GM12878 (cell line): ENCODE results near the gene MROH7. TPM values are rescaled to one million over a fixed set of nuclear protein-coding genes. Genes with fewer than 3 reads are reported as not detected.

Experiments
- ATAC-seq: fragments of 200-7000 bp; cut with Tn5 transposase; 3 replicates; pipeline ENCODE4 v1.9.1; 2020; ENCODE audit warnings: mild to moderate bottlenecking, moderate library complexity
- BruUV-seq: library from RNA; stranded (reverse); fragments of 400-500 nt; replicated peaks from 2 replicates; lab custom pipeline; 2021; lab: Mats Ljungman, UMichigan
- CTCF ChIA-PET: fragments of 300-600 bp; sonication (Branson Sonifier 250); formaldehyde crosslinking; extraction: SDS; loops from one replicate; lab custom pipeline; 2021; ENCODE audit warnings: inconsistent platforms; lab: Yijun Ruan, JAX
- POLR2A ChIA-PET: fragments of 350-600 bp; formaldehyde crosslinking; extraction: SDS; loops from one replicate; lab custom pipeline; 2021; ENCODE audit warnings: inconsistent platforms; lab: Charles Lee
- RAD21 ChIA-PET: fragments of 300-600 bp; sonication (Branson Sonifier 250); formaldehyde crosslinking; loops from one replicate; lab custom pipeline; 2023; ENCODE audit warnings: antibody characterized with exemption; ENCODE audit not compliant: unreplicated experiment; lab: Charles Lee
- SMC1A ChIA-PET: fragments of 300-600 bp; sonication (Branson Sonifier 250); formaldehyde crosslinking; loops from one replicate; lab custom pipeline; 2023; ENCODE audit not compliant: unreplicated experiment, uncharacterized antibody; lab: Charles Lee
- DNase-seq: peaks from one replicate; pipeline ENCODE4 v3.0.0-alpha.2; 2011; ENCODE audit warnings: low read depth, low spot score
- FAIRE-seq: peaks from 3 replicates; lab custom pipeline; 2011; peaks lifted over from hg19 to GRCh38; lab: Jason Lieb, UNC
- H2AFZ ChIP-seq: 2 replicates; pipeline ENCODE4 v1.6.0; 2011; ENCODE audit warnings: low read depth, low read length, control low read depth; ENCODE audit not compliant: control insufficient read depth
- H3K27ac ChIP-seq: 2 replicates; pipeline ENCODE4 v1.5.1; 2011; ENCODE audit warnings: control low read depth; ENCODE audit not compliant: control insufficient read depth, insufficient read depth
- H3K27me3 ChIP-seq, 2 experiments: replicated peaks in 1 of 2; 2 replicates each; pipeline versions ENCODE4 v1.6.0 to v1.6.1; 2011; ENCODE audit warnings: low read length in 1 of 2; ENCODE audit not compliant: control insufficient read depth in 2 of 2, insufficient read depth in 2 of 2
- H3K36me3 ChIP-seq, 2 experiments: 2 replicates each; pipeline ENCODE4 v1.5.1; 2011; ENCODE audit warnings: low read length in 1 of 2; ENCODE audit not compliant: control insufficient read depth in 2 of 2, insufficient read depth in 2 of 2
- H3K4me1 ChIP-seq: 2 replicates; pipeline ENCODE4 v1.6.1; 2011; ENCODE audit warnings: mild to moderate bottlenecking, low read length, moderate library complexity, mixed read lengths; ENCODE audit not compliant: control insufficient read depth, insufficient read depth
- H3K4me2 ChIP-seq: 2 replicates; pipeline ENCODE4 v1.6.0; 2011; ENCODE audit warnings: control low read depth; ENCODE audit not compliant: control insufficient read depth, insufficient read depth
- H3K4me3 ChIP-seq: fragments of 200-600 bp; sonication (generic); 2 replicates; pipeline ENCODE4 v1.5.1; 2016
- H3K79me2 ChIP-seq: 2 replicates; pipeline ENCODE4 v1.6.0; 2011; ENCODE audit warnings: low read length; ENCODE audit not compliant: control insufficient read depth, insufficient read depth
- H3K9ac ChIP-seq: 2 replicates; pipeline ENCODE4 v1.8.0; 2011; ENCODE audit warnings: low read length, control low read depth, mixed read lengths; ENCODE audit not compliant: control insufficient read depth, insufficient read depth
- H3K9me3 ChIP-seq: replicated peaks from 3 replicates; pipeline ENCODE4 v1.5.1; 2011; ENCODE audit warnings: mild to moderate bottlenecking, low read length; ENCODE audit not compliant: control insufficient read depth, insufficient read depth
- H4K20me1 ChIP-seq: 2 replicates; pipeline ENCODE4 v1.6.0; 2011; ENCODE audit not compliant: control insufficient read depth, insufficient read depth
- HDAC2 ChIP-seq: fragments of 200-600 bp; sonication (generic); IDR thresholded peaks from 2 replicates; pipeline ENCODE4 v1.6.1; 2017
- MEF2B ChIP-seq: fragments of 450-650 bp; IDR thresholded peaks from 2 replicates; pipeline ENCODE4 v1.6.1; 2018; ENCODE audit warnings: mild to moderate bottlenecking, moderate library complexity; ENCODE audit not compliant: partially characterized antibody, poor library complexity, severe bottlenecking
- NKRF ChIP-seq: fragments of 450-650 bp; conservative IDR thresholded peaks from 2 replicates; pipeline ENCODE4 v1.6.1; 2017; ENCODE audit warnings: mild to moderate bottlenecking, moderate library complexity
- PML ChIP-seq: IDR thresholded peaks from 2 replicates; pipeline ENCODE4 v1.6.1; 2012; ENCODE audit warnings: low read length, inconsistent platforms
- RBBP5 ChIP-seq: fragments of 200-600 bp; sonication (generic); conservative IDR thresholded peaks from 2 replicates; pipeline ENCODE4 v1.6.1; 2016
- ZBED1 ChIP-seq: IDR thresholded peaks from 2 replicates; pipeline ENCODE4 v1.6.1; 2016; ENCODE audit warnings: borderline replicate concordance
- WGBS: methylation state at CpG from one replicate; pipeline ENCODE4 v1.1.6; 2016; ENCODE audit warnings: low lambda C conversion rate; ENCODE audit not compliant: insufficient replicate concordance, insufficient coverage; ENCODE audit errors: missing lambda C conversion rate; 5-methylcytosine and 5-hydroxymethylcytosine counted together
- in situ Hi-C: fragments of 300-500 bp; cut with MboI; formaldehyde crosslinking; loops from 9 replicates; pipeline ENCODE4 v1.14.3; 2018; ENCODE audit warnings: mixed read lengths
- intact Hi-C: fragments of 100-400 bp; cut with micrococcal nuclease; formaldehyde crosslinking; loops from one replicate; pipeline ENCODE4 v1.14.2; 2022; ENCODE audit not compliant: unreplicated experiment
- polyA plus RNA-seq, 11 experiments: library from polyadenylated mRNA; depleted of rRNA in 4 of 11; unstranded in 6 of 11; stranded (reverse) in 5 of 11; fragments of >200 nt; fragmentation: Nextera tagmentation in 4 of 11; fragmentation: Illumina TruSeq in 1 of 11; extraction: Ambion mirVana in 4 of 11; extraction: Trizol in 1 of 11; gene quantifications; 1 replicate in 1 of 11; 2 replicates in 10 of 11; pipeline versions ENCODE4 v1.2.1 to v1.2.3, GENCODE V29; 2011 to 2016; ENCODE audit warnings: inconsistent platforms in 2 of 11, missing spikeins in 2 of 11, low read depth in 1 of 11
- total RNA-seq, 4 experiments: library from RNA; depleted of rRNA in 3 of 4; stranded (reverse); fragments of >200 nt in 3 of 4; fragmentation: Illumina TruSeq in 1 of 4; extraction: Trizol in 1 of 4; gene quantifications; 2 replicates each; pipeline versions ENCODE4 v1.2.1 to v1.2.3, GENCODE V29; 2013 to 2021
- TF ChIP-seq, protein P1 (sequence below): fragments of 450-650 bp; IDR thresholded peaks from 2 replicates; pipeline ENCODE4 v1.6.1; 2017; ENCODE audit warnings: mild to moderate bottlenecking, moderate library complexity
- TF ChIP-seq, protein P2 (sequence below): fragments of 450-650 bp; IDR thresholded peaks from 2 replicates; pipeline ENCODE4 v1.6.1; 2017; ENCODE audit warnings: mild to moderate bottlenecking

MROH7 gene
- total and polyA plus RNA-seq, 10 of the 15 experiments (the other 5 are each of a cell fraction or from before 2014, with no cell fraction given): 0.11 TPM; not detected in 9

DNA sequence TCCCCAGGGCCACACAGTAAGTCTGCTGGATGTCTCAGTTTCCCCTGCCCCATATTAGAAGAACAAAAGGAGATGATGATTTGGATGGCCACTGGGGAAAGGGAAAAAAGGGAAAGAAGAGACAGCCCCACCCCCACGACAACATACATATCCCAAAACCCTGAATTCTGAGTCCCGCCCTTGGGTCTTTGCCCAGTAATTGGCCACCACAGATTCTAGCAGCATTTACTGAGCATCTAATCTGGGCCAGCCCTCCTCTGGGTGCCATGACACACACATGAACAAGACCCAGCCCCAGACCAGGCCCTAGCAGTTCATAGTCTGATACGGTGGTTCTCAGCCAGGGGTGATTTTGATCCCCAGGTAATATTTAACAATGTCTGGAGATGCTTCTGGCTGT is 68.8 kb downstream of the MROH7 start (continued):
- TF ChIP-seq, protein P1, sequence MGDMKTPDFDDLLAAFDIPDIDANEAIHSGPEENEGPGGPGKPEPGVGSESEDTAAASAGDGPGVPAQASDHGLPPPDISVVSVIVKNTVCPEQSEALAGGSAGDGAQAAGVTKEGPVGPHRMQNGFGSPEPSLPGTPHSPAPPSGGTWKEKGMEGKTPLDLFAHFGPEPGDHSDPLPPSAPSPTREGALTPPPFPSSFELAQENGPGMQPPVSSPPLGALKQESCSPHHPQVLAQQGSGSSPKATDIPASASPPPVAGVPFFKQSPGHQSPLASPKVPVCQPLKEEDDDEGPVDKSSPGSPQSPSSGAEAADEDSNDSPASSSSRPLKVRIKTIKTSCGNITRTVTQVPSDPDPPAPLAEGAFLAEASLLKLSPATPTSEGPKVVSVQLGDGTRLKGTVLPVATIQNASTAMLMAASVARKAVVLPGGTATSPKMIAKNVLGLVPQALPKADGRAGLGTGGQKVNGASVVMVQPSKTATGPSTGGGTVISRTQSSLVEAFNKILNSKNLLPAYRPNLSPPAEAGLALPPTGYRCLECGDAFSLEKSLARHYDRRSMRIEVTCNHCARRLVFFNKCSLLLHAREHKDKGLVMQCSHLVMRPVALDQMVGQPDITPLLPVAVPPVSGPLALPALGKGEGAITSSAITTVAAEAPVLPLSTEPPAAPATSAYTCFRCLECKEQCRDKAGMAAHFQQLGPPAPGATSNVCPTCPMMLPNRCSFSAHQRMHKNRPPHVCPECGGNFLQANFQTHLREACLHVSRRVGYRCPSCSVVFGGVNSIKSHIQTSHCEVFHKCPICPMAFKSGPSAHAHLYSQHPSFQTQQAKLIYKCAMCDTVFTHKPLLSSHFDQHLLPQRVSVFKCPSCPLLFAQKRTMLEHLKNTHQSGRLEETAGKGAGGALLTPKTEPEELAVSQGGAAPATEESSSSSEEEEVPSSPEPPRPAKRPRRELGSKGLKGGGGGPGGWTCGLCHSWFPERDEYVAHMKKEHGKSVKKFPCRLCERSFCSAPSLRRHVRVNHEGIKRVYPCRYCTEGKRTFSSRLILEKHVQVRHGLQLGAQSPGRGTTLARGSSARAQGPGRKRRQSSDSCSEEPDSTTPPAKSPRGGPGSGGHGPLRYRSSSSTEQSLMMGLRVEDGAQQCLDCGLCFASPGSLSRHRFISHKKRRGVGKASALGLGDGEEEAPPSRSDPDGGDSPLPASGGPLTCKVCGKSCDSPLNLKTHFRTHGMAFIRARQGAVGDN: no peak

GRCh38 chr1:54710841-54711240 is 69.3 kb downstream of the MROH7 start:
- Histone ChIP-seq H3K9me3 (no peaks in the 10 kb centered on the region), H3K36me3 (no peaks in the 10 kb centered on the region), H2AFZ (no peak overlapping the region), H3K79me2 (peaks cover 2% of the 10 kb centered on the region), H3K27me3 (no peaks in the 10 kb centered on the region; a peak in 1 of 4 replicates), H3K27ac (no peak overlapping the region), H3K9ac (no peak overlapping the region), H4K20me1 (no peaks in the 10 kb centered on the region), H3K4me1 (no peaks in the 10 kb centered on the region), H3K4me2 (no peak overlapping the region), H3K4me3 (no peak overlapping the region)
- RAD21 ChIA-PET: no interaction called here
- SMC1A ChIA-PET: no interaction called here
- WGBS: 68% methylated on average over 6 of the region's 6 CpGs
- in situ Hi-C loops (no loop called here), intact Hi-C loops (no loop called here)
- BruUV-seq: no TSS peak
- POLR2A ChIA-PET: no interaction called here
- ATAC-seq: no peak
- CTCF ChIA-PET: no interaction called here
- no peak for DNase-seq
- no peak for TF ChIP-seq NKRF
- no peak for TF ChIP-seq ZBED1
- TF ChIP-seq MEF2B: no peak
- TF ChIP-seq RBBP5: no peak
- no peak for TF ChIP-seq HDAC2
- TF ChIP-seq, protein P2, sequence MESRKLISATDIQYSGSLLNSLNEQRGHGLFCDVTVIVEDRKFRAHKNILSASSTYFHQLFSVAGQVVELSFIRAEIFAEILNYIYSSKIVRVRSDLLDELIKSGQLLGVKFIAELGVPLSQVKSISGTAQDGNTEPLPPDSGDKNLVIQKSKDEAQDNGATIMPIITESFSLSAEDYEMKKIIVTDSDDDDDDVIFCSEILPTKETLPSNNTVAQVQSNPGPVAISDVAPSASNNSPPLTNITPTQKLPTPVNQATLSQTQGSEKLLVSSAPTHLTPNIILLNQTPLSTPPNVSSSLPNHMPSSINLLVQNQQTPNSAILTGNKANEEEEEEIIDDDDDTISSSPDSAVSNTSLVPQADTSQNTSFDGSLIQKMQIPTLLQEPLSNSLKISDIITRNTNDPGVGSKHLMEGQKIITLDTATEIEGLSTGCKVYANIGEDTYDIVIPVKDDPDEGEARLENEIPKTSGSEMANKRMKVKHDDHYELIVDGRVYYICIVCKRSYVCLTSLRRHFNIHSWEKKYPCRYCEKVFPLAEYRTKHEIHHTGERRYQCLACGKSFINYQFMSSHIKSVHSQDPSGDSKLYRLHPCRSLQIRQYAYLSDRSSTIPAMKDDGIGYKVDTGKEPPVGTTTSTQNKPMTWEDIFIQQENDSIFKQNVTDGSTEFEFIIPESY: no peak
- TF ChIP-seq PML: no peak
- FAIRE-seq: no peak
